Kidney (tissue), 14 donors: Measurements from ENCODE around the gene APMAP. TPM values are rescaled to one million over a fixed set of nuclear protein-coding genes. Genes with fewer than 3 reads are reported as not detected.
A peak's percentile ranks its signal among the peaks of the same experiment; 100 is the strongest.

Experiments used
- DNase-seq, 5 donors: peaks; one replicate each; pipeline ENCODE4 v3.0.0-alpha.2; 2013 to 2020
- FAIRE-seq: peaks from 2 replicates; lab custom pipeline; 2012; peaks lifted over from hg19 to GRCh38; lab: Jason Lieb, UNC
- H3K27ac ChIP-seq, 2 donors: one replicate each; pipeline ENCODE4 v1.7.0; 2013; ENCODE audit warnings: low read depth in 2 of 2, low read length in 2 of 2, inconsistent platforms in 1 of 2
- H3K27me3 ChIP-seq: one replicate; pipeline ENCODE4 v1.7.1; 2013; ENCODE audit warnings: low read length, inconsistent platforms; ENCODE audit not compliant: control insufficient read depth, insufficient read depth
- H3K36me3 ChIP-seq, 3 donors: one replicate each; pipeline versions ENCODE4 v1.7.0 to v1.7.1; 2013; ENCODE audit warnings: low read length in 3 of 3, control low read depth in 1 of 3, inconsistent platforms in 1 of 3; ENCODE audit not compliant: insufficient read depth in 3 of 3, control insufficient read depth in 2 of 3
- H3K4me1 ChIP-seq, 3 donors: one replicate each; pipeline versions ENCODE4 v1.7.0 to v1.7.1; 2013; ENCODE audit warnings: low read length in 3 of 3, inconsistent platforms in 1 of 3, low read depth in 1 of 3; ENCODE audit not compliant: control insufficient read depth in 2 of 3, insufficient read depth in 2 of 3
- H3K4me3 ChIP-seq, 3 donors: one replicate each; pipeline versions ENCODE4 v1.7.0 to v1.8.1; 2013; ENCODE audit warnings: low read length in 3 of 3, control low read depth in 1 of 3, inconsistent platforms in 1 of 3
- H3K9ac ChIP-seq, 3 donors: one replicate each; pipeline versions ENCODE4 v1.7.0 to v1.7.1; 2013; ENCODE audit warnings: low read length in 3 of 3, control low read depth in 1 of 3, inconsistent platforms in 1 of 3
- H3K9me3 ChIP-seq, 3 donors: one replicate each; pipeline versions ENCODE4 v1.7.0 to v1.7.1; 2013; ENCODE audit warnings: low read length in 3 of 3, control low read depth in 1 of 3, inconsistent platforms in 1 of 3; ENCODE audit not compliant: control insufficient read depth in 2 of 3, insufficient read depth in 1 of 3
- CTCF ChIP-seq: IDR thresholded peaks from 3 replicates; pipeline ENCODE4 v1.5.1; 2012; ENCODE audit warnings: mild to moderate bottlenecking, moderate library complexity, borderline replicate concordance; ENCODE audit not compliant: insufficient read depth; ENCODE audit errors: extremely low read depth
- intact Hi-C: fragments of 100-400 bp; cut with DNase I; formaldehyde crosslinking; loops from one replicate; pipeline ENCODE4 v1.11.1; 2022
- polyA plus RNA-seq: library from polyadenylated mRNA; stranded (reverse); fragments of 350-450 nt; fragmentation: Illumina TruSeq; extraction: RNeasy Lipid Tissue Mini Kit (QIAGEN cat#74804); gene quantifications from one replicate; pipeline ENCODE4 v1.2.3, GENCODE V29; 2014; ENCODE audit warnings: low read depth, low replicate concordance; ENCODE audit not compliant: insufficient read depth
- total RNA-seq: library from RNA; stranded (reverse); fragmentation: NEBNext Ultra II Directional; extraction: Animal tissue kit (Norgen Biotek cat#: 25700); gene quantifications from one replicate; pipeline ENCODE4 v1.2.1, GENCODE V29; 2021
- donor health status: control.
- donor health status: control.
- donor health status: control.
- donor health status: control.
- donor health status: control.
- donor health status: DM: yes; HTN: yes; CAD: no.
- donor health status: Normal renal cell carcinoma (clear cell type).

Gene APMAP
- total and polyA plus RNA-seq, 2 donors from 2014 or later: 79.7 to 90.9 TPM

- DNase-seq (peak in 1 of 5 donors; percentile 26), FAIRE-seq (no peak)
- no peak for TF ChIP-seq CTCF
- Histone ChIP-seq H3K27ac (no peak overlapping the region), H3K9ac (no peak overlapping the region), H3K4me1 (no peaks in the 10 kb centered on the region), H3K9me3 (no peaks in the 10 kb centered on the region), H3K4me3 (no peak overlapping the region), H3K36me3 (no peaks in the 10 kb centered on the region), H3K27me3 (no peaks in the 10 kb centered on the region)
- intact Hi-C loops: no loop called here
Observed at GRCh38 chr20:24950836-24951525, 41.6 kb downstream of the APMAP start.

- intact Hi-C loops: no loop called here
- H3K4me3 ChIP-seq: no peak overlapping the region
- H3K27ac ChIP-seq: no peak overlapping the region
- H3K4me1 ChIP-seq: no peaks in the 10 kb centered on the region
- H3K36me3 ChIP-seq: no peaks in the 10 kb centered on the region
- H3K27me3 ChIP-seq: no peaks in the 10 kb centered on the region
- H3K9ac ChIP-seq: no peak overlapping the region
- TF ChIP-seq CTCF: no peak
- no peak for FAIRE-seq
- H3K9me3 ChIP-seq: no peaks in the 10 kb centered on the region
- DNase-seq: peak in 1 of 5 donors; percentile 37
Observed at GRCh38 chr20:24950128-24950835, 42.3 kb downstream of the APMAP start.

GRCh38 chr20:24949756-24950127 lies 42.8 kb downstream of the APMAP start:
- DNase-seq: no peak
- Histone ChIP-seq H3K36me3 (no peaks in the 10 kb centered on the region), H3K9me3 (no peaks in the 10 kb centered on the region), H3K4me3 (no peak overlapping the region), H3K27ac (no peak overlapping the region), H3K9ac (no peak overlapping the region), H3K4me1 (no peaks in the 10 kb centered on the region), H3K27me3 (no peaks in the 10 kb centered on the region)
- no peak for FAIRE-seq
- intact Hi-C loops: no loop called here
- no peak for TF ChIP-seq CTCF
